ENCODE data around the gene PTPN4.

GRCh38 chr2:119775102-119775501 is 15.4 kb downstream of the PTPN4 start:
- TF ChIP-seq CTCF (conservative IDR thresholded peaks at IDR 0.05; ENCODE audit: low read depth in 2 of 2) (no peak), EZH2phosphoT487 (IDR thresholded peaks at IDR 0.05; ENCODE audit: unreplicated experiment) (no peak), POLR2AphosphoS5 (IDR thresholded peaks at IDR 0.05; ENCODE audit: low read depth) (no peak)

Measured in GM23338 (cell line).